Liver (tissue), 9 donors: ENCODE data around the gene ZNF484. TPM values are rescaled to one million over a fixed set of nuclear protein-coding genes. Genes with fewer than 3 reads are reported as not detected.
A peak's percentile ranks its signal among the peaks of the same experiment; 100 is the strongest.
"Not testable (repeated sequence)": the region's sequence is repeated elsewhere in the genome, so short reads cannot be mapped to it uniquely, and the experiment has no call there.

Experiments used
- DNase-seq: peaks from one replicate; pipeline ENCODE4 v3.0.0-alpha.2; 2017; ENCODE audit warnings: low spot score
- H3K27ac ChIP-seq, 2 donors: one replicate each; pipeline ENCODE4 v1.7.0; 2013; ENCODE audit warnings: inconsistent platforms in 2 of 2, low read length in 2 of 2, control low read depth in 1 of 2, low read depth in 1 of 2, mild to moderate bottlenecking in 1 of 2
- H3K27me3 ChIP-seq, 4 donors: one replicate each; pipeline versions ENCODE4 v1.6.1 to v1.7.0; 2013; ENCODE audit warnings: low read length in 3 of 4, inconsistent platforms in 1 of 4, mild to moderate bottlenecking in 1 of 4, moderate library complexity in 1 of 4; ENCODE audit not compliant: control insufficient read depth in 4 of 4, insufficient read depth in 4 of 4
- H3K36me3 ChIP-seq, 4 donors: one replicate each; pipeline versions ENCODE4 v1.6.1 to v1.7.0; 2013; ENCODE audit warnings: low read length in 3 of 4, mild to moderate bottlenecking in 3 of 4, low read depth in 1 of 4, moderate library complexity in 1 of 4; ENCODE audit not compliant: control insufficient read depth in 4 of 4, insufficient read depth in 3 of 4
- H3K4me1 ChIP-seq, 4 donors: one replicate each; pipeline versions ENCODE4 v1.6.1 to v1.7.0; 2013; ENCODE audit warnings: low read length in 3 of 4, mild to moderate bottlenecking in 3 of 4, moderate library complexity in 1 of 4; ENCODE audit not compliant: control insufficient read depth in 4 of 4, insufficient read depth in 4 of 4
- H3K4me3 ChIP-seq, 3 donors: one replicate each; pipeline versions ENCODE4 v1.6.1 to v1.7.0; 2013; ENCODE audit warnings: low read length in 3 of 3, control low read depth in 1 of 3, low read depth in 1 of 3, mild to moderate bottlenecking in 1 of 3
- H3K9ac ChIP-seq, 2 donors: one replicate each; pipeline ENCODE4 v1.7.0; 2013; ENCODE audit warnings: low read length in 2 of 2, mild to moderate bottlenecking in 2 of 2, moderate library complexity in 2 of 2, control low read depth in 1 of 2, low read depth in 1 of 2
- H3K9me3 ChIP-seq, 4 donors: one replicate each; pipeline versions ENCODE4 v1.6.1 to v1.7.0; 2013; ENCODE audit warnings: low read length in 3 of 4; ENCODE audit not compliant: control insufficient read depth in 4 of 4
- ATF3 ChIP-seq: IDR thresholded peaks from 2 replicates; pipeline ENCODE4 v1.6.1; 2016; ENCODE audit warnings: antibody characterized with exemption
- CTCF ChIP-seq: fragments of 150-350 bp; IDR thresholded peaks from 2 replicates; pipeline ENCODE4 v1.5.1; 2017; ENCODE audit warnings: improper control_type of control experiment, low read depth, low read length; ENCODE audit not compliant: missing input control
- EGR1 ChIP-seq, 2 donors: IDR thresholded peaks; 2 replicates each; pipeline ENCODE4 v1.6.1; 2016 to 2018; ENCODE audit warnings: antibody characterized with exemption in 2 of 2, low read depth in 2 of 2
- FOXA1 ChIP-seq: IDR thresholded peaks from 2 replicates; pipeline ENCODE4 v1.6.1; 2016; ENCODE audit warnings: antibody characterized with exemption
- FOXA2 ChIP-seq: IDR thresholded peaks from 2 replicates; pipeline ENCODE4 v1.6.1; 2016; ENCODE audit warnings: antibody characterized with exemption
- GABPA ChIP-seq, 2 donors: IDR thresholded peaks in 1 of 2; conservative IDR thresholded peaks in 1 of 2; 2 replicates each; pipeline ENCODE4 v1.6.1; 2016; ENCODE audit warnings: antibody characterized with exemption in 2 of 2, mild to moderate bottlenecking in 1 of 2, moderate library complexity in 1 of 2
- HNF4G ChIP-seq: IDR thresholded peaks from 2 replicates; pipeline ENCODE4 v1.6.1; 2016; ENCODE audit warnings: antibody characterized with exemption
- JUND ChIP-seq, 2 donors: IDR thresholded peaks; 2 replicates each; pipeline ENCODE4 v1.6.1; 2016; ENCODE audit warnings: antibody characterized with exemption in 2 of 2
- NR2F2 ChIP-seq: IDR thresholded peaks from 2 replicates; pipeline ENCODE4 v1.6.1; 2016; ENCODE audit warnings: antibody characterized with exemption
- RAD21 ChIP-seq, 2 donors: IDR thresholded peaks; 2 replicates each; pipeline ENCODE4 v1.6.1; 2016; ENCODE audit warnings: antibody characterized with exemption in 2 of 2, mild to moderate bottlenecking in 2 of 2
- RXRA ChIP-seq, 2 donors: IDR thresholded peaks; 2 replicates each; pipeline ENCODE4 v1.6.1; 2017 to 2018; ENCODE audit warnings: antibody characterized with exemption in 2 of 2, mild to moderate bottlenecking in 1 of 2
- SP1 ChIP-seq: IDR thresholded peaks from 2 replicates; pipeline ENCODE4 v1.6.1; 2018; ENCODE audit warnings: antibody characterized with exemption, mild to moderate bottlenecking
- TAF1 ChIP-seq: conservative IDR thresholded peaks from 2 replicates; pipeline ENCODE4 v1.6.1; 2016; ENCODE audit warnings: antibody characterized with exemption, mild to moderate bottlenecking
- YY1 ChIP-seq: IDR thresholded peaks from 2 replicates; pipeline ENCODE4 v1.6.1; 2016; ENCODE audit warnings: antibody characterized with exemption, mild to moderate bottlenecking
- ZBTB33 ChIP-seq: IDR thresholded peaks from 2 replicates; pipeline ENCODE4 v1.6.1; 2016; ENCODE audit warnings: antibody characterized with exemption
- WGBS: extraction: QIAGEN DNeasy Blood & Tissue Kit; methylation state at CpG from one replicate; pipeline ENCODE4 v1.1.7; 2013; 5-methylcytosine and 5-hydroxymethylcytosine counted together
- polyA plus RNA-seq, 2 donors: library from polyadenylated mRNA; stranded (reverse) in 1 of 2; unstranded in 1 of 2; fragments of 200-250 nt in 1 of 2; fragments of >200 nt in 1 of 2; fragmentation: Nextera tagmentation in 1 of 2; extraction: Ambion mirVana in 1 of 2; gene quantifications; one replicate each; pipeline versions ENCODE4 v1.2.1 to v1.2.3, GENCODE V29; 2013 to 2015
- total RNA-seq, 2 donors: library from RNA; depleted of rRNA; stranded (reverse); fragments of >200 nt; gene quantifications; one replicate each; pipeline ENCODE4 v1.2.3, GENCODE V29; 2014
- donor health status: healthy.
- donor health status: healthy.
- donor health status: healthy.
- donor health status: healthy.
- donor health status: healthy.

ZNF484 gene
- total and polyA plus RNA-seq, 4 donors, result 0.83 to 7.2 (median 3.7) TPM

DNA sequence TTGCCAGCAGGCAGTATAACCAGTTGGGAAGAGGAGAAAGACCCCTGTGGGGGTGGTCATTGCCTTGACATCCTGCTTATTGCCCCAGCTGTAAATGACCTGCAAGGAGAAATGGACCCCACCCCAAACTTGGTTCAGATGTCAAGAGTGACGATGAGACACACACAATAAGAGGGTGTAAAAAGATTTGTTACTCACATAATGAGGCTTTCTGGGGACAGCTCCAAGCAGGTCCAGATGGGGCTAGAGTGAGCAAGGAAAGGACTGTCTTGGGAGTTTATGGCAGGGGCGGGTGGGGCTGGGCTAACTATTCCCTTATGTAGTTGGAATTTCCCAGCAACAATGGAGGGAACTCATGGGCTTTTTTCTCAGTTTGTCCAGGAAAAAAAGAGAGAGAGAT lies 24.1 kb downstream of the ZNF484 start:
- Histone ChIP-seq H3K27ac (no peak overlapping the region), H3K4me3 (no peak overlapping the region), H3K9me3 (peaks cover 2 to 28% (median 7%) of the 10 kb centered on the region in 4 donors), H3K4me1 (no peaks in the 10 kb centered on the region), H3K36me3 (peaks cover 11 to 59% (median 54%) of the 10 kb centered on the region in 4 donors), H3K9ac (no peak overlapping the region), H3K27me3 (no peaks in the 10 kb centered on the region)
- no peak for DNase-seq
- WGBS, result 72% methylated on average over 2 of the region's 2 CpGs
- TF ChIP-seq FOXA2 (no peak), JUND (IDR thresholded peaks at IDR 0.05) (no peak), ZBTB33 (no peak), GABPA (IDR thresholded peaks at IDR 0.05 in 1 of 2, conservative IDR thresholded peaks at IDR 0.05 in 1 of 2) (no peak), EGR1 (IDR thresholded peaks at IDR 0.05; ENCODE audit: low read depth in 2 of 2) (no peak), ATF3 (no peak)

- peaks cover 13 to 71% (median 68%) of the 10 kb centered on the region in 4 donors for H3K36me3 ChIP-seq
- peaks cover 25 to 56% (median 31%) of the 10 kb centered on the region in 4 donors for H3K9me3 ChIP-seq
Observed at GRCh38 chr9:92850898-92851297, 26.9 kb downstream of the ZNF484 start.

DNA sequence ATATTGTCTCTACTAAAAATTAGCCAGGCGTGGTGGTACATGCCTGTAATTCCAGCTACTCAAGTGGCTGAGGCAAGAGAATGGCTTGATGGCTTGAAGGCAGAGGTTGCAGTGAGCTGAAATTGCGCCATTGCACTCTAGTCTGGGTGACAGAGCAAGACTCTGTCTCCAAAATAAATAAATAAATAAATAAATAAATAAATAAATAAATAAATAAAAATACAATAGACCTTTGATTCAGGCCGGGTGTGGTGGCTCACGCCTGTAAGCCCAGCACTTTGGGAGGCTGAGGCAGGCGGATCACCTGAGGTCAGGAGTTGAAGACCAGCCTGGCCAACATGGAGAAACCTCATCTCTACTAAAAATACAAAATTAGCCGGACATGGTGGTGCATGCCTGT lies 29.1 kb downstream of the ZNF484 start:
- not testable (repeated sequence) for H3K4me1 ChIP-seq, H3K27me3 ChIP-seq, H3K27ac ChIP-seq, H3K9ac ChIP-seq, DNase-seq
- H3K36me3 ChIP-seq, result peaks cover 10 to 53% (median 50%) of the 10 kb centered on the region in 4 donors
- WGBS, result 96% methylated on average over 6 of the region's 6 CpGs
- peaks cover 28 to 70% (median 38%) of the 10 kb centered on the region in 4 donors for H3K9me3 ChIP-seq
- H3K4me3 ChIP-seq, result peak overlapping the region in 2 of 3 donors; percentile 11 to 36

More at GRCh38 chr9:92850898-92851297, 26.9 kb downstream of the ZNF484 start:
- Histone ChIP-seq H3K27me3 (no peaks in the 10 kb centered on the region), H3K27ac (no peak overlapping the region), H3K4me1 (no peaks in the 10 kb centered on the region), H3K4me3 (peak overlapping the region in 1 of 3 donors; percentile 49), H3K9ac (no peak overlapping the region)
- no peak for DNase-seq
- TF ChIP-seq JUND (IDR thresholded peaks at IDR 0.05), result no peak
- TF ChIP-seq SP1, result no peak
- TF ChIP-seq FOXA1, result no peak
- no peak for TF ChIP-seq CTCF
- no peak for TF ChIP-seq EGR1 (IDR thresholded peaks at IDR 0.05; ENCODE audit: low read depth in 2 of 2)
- no peak for TF ChIP-seq YY1
- TF ChIP-seq HNF4G, result no peak
- no peak for TF ChIP-seq RAD21 (IDR thresholded peaks at IDR 0.05)
- TF ChIP-seq ATF3, result no peak
- TF ChIP-seq NR2F2, result no peak
- TF ChIP-seq RXRA (IDR thresholded peaks at IDR 0.05), result no peak
- TF ChIP-seq TAF1, result no peak
